ENCODE measurements around the gene CCR6. TPM values are rescaled to one million over a fixed set of nuclear protein-coding genes. Genes with fewer than 3 reads are reported as not detected.

CCR6 gene
- total RNA-seq, 1 experiment from 2014 or later, result not detected

DNA sequence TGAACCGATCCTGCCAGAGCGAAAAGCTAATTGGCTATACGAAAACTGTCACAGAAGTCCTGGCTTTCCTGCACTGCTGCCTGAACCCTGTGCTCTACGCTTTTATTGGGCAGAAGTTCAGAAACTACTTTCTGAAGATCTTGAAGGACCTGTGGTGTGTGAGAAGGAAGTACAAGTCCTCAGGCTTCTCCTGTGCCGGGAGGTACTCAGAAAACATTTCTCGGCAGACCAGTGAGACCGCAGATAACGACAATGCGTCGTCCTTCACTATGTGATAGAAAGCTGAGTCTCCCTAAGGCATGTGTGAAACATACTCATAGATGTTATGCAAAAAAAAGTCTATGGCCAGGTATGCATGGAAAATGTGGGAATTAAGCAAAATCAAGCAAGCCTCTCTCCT lies 14.2 kb downstream of the CCR6 start:
- Histone ChIP-seq H3K4me3 (no peak overlapping the region), H3K27me3 (no peaks in the 10 kb centered on the region), H3K36me3 (no peaks in the 10 kb centered on the region), H3K9me3 (replicated peaks) (no peaks in the 10 kb centered on the region), H3K4me1 (peaks cover 29% of the 10 kb centered on the region), H3K27ac (no peak overlapping the region)
- DNase-seq, result no peak

DNA sequence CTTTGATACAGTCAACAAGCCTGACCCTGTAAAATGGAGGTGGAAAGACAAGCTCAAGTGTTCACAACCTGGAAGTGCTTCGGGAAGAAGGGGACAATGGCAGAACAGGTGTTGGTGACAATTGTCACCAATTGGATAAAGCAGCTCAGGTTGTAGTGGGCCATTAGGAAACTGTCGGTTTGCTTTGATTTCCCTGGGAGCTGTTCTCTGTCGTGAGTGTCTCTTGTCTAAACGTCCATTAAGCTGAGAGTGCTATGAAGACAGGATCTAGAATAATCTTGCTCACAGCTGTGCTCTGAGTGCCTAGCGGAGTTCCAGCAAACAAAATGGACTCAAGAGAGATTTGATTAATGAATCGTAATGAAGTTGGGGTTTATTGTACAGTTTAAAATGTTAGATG lies 15.0 kb downstream of the CCR6 start:
- Histone ChIP-seq H3K27ac (no peak overlapping the region), H3K4me1 (peaks cover 34% of the 10 kb centered on the region), H3K9me3 (replicated peaks) (no peaks in the 10 kb centered on the region), H3K4me3 (no peak overlapping the region), H3K27me3 (no peaks in the 10 kb centered on the region), H3K36me3 (no peaks in the 10 kb centered on the region)
- DNase-seq, result no peak

DNA sequence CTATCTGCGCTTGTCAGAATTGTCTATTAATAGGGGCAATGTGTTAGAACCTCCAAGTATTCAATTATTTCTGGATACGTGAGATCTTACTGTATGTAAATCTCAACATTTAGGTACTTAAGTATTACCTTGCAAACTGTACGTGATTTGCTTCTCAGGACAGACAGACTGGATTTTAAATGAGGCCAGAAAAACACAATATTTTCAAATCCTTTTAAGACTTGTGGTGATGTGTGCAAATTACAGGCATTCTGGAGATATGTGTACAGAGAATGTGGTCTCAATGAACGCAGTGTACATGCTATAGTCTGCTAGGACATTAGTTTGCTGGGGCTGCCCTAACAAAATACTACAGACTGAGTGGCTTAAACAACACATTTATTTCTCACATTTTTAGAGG lies 16.9 kb downstream of the CCR6 start:
- H3K27ac ChIP-seq, result peak overlapping the region; percentile 97
- peak overlapping the region; percentile 39 for H3K4me3 ChIP-seq
- H3K4me1 ChIP-seq, result peaks cover 34% of the 10 kb centered on the region
- DNase-seq, result peak in 1 of 2 experiments; percentile 47
- H3K9me3 ChIP-seq (replicated peaks), result no peaks in the 10 kb centered on the region
- H3K36me3 ChIP-seq, result no peaks in the 10 kb centered on the region
- no peaks in the 10 kb centered on the region for H3K27me3 ChIP-seq

DNA sequence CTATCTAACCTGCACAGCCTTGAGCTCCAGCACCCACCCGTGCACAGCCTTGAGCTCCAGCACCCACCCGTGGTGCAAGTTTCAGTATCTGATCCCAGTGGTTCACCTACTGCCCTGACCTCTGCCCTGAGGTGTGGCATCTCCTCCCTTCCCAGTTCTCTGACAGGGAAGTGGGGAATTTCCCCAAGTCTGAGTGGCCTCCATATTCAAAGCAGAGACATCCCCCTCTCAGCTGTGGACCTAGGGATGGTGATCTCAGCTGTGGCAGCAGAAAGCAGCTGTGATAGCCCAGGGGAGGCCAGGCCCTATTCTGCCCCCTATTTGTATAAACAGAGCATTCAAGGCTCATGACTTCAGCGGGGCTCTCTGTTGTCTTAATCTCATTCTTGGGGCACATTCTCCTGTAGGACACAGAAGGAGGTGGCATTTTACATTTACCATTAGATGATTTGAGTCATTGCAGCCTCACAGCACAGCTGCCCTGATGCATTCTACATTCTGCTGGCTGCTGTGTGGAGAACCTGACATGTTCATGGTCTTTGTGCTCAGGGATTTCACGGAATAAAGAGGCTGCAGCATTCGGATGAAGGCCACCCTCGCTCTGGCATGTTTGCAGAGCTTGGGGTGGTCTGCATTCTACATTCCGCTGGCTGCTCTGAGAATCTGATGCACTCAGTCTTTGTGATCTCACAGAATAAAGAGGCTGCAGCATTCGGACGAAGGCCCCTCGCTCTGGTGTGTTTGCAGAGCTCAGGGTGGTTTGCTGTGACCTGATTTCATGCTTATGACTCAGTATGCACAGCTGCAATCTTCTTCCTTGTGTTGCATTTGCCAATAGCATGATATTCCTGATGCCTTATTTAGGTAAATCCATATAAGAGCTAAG lies 17.9 kb downstream of the CCR6 start:
- H3K9me3 ChIP-seq (replicated peaks), result no peaks in the 10 kb centered on the region
- DNase-seq, result peak; percentile 88 to 92
- peaks cover 34% of the 10 kb centered on the region for H3K4me1 ChIP-seq
- H3K36me3 ChIP-seq, result no peaks in the 10 kb centered on the region
- H3K27ac ChIP-seq, result peak overlapping the region; percentile 97
- H3K4me3 ChIP-seq, result peak overlapping the region; percentile 39
- H3K27me3 ChIP-seq, result no peaks in the 10 kb centered on the region

DNA sequence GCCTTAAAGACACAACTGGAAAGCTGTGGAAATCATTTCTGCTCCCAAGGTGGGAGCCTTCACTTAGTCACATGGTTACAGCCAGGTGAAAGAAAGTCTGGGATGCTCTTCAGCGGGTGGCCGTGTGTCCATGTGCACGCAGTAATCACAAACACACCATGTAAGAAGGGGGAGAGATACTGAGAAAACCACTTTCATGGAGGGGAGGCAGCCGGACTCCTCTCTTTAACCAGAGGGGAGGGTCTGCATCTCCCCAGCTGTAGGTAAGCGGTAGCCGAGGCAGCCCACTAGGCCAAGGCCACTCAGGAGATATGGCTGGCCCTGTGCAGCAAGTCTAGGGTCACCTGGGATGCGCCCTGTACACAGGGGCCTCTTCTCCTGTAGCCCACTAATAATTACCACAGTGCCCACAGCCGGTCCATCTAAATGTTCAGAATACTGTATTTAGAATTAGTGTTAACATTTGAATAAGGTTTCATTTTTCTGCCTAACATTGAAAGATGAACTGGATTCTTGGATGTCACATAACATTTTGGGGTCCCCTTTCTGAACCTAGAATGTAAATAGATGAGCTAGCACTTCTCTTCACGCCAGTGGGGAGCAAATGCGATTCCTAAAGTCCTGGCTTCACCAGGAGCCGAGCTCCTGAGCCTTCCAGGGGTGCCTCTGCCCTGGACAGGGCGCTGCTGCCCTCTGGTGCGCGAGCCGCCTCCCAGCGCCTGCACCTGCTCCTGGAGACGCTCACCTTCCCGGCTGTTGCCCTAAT lies 19.0 kb downstream of the CCR6 start:
- Histone ChIP-seq H3K4me3 (peak overlapping the region; percentile 8), H3K27me3 (no peaks in the 10 kb centered on the region), H3K36me3 (no peaks in the 10 kb centered on the region), H3K27ac (peak overlapping the region; percentile 97), H3K9me3 (replicated peaks) (no peaks in the 10 kb centered on the region), H3K4me1 (peaks cover 39% of the 10 kb centered on the region)
- peak; percentile 73 to 83 for DNase-seq

DNA sequence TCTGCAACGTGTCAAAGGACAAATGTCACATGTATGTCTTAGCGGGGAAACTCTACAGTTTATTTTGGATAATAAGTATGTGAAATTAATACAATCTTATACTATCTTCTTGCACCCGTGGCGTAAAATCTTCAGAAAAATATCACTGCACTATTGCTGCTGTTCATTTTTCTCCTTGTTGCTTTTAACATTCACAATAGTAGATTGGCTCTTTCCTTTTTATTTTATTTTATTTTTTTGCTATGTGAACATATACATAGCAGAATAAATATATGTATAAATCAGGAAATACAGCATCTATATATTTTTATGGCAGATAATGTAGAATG lies 19.5 kb downstream of the CCR6 start:
- Histone ChIP-seq H3K4me1 (peaks cover 45% of the 10 kb centered on the region), H3K4me3 (no peak overlapping the region), H3K36me3 (no peaks in the 10 kb centered on the region), H3K27ac (no peak overlapping the region; the same call in 1 of the 2 replicates), H3K27me3 (no peaks in the 10 kb centered on the region), H3K9me3 (replicated peaks) (no peaks in the 10 kb centered on the region)
- DNase-seq, result no peak

DNA sequence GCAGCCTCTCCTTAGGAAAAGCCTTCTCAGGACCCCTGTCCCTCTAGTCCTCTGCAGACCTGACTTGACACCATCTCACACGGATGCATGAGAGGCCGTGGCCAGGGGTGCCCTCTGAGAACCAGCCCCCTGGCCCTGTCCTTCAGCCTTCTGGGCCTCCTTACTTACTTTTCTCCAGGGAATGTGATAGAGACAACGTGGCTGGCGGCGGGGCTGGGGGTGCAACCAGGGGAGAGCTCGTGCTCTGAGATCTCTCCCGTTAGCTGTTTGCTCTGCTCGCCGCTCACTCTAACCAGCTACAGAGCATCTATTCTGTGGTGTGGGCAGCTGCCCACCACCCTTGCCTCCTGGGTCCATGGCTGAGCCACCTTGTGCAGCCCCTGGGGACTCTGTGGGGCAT lies 20.1 kb downstream of the CCR6 start:
- peaks cover 48% of the 10 kb centered on the region for H3K4me1 ChIP-seq
- H3K9me3 ChIP-seq (replicated peaks), result no peaks in the 10 kb centered on the region
- no peak for DNase-seq
- no peak overlapping the region for H3K4me3 ChIP-seq
- no peaks in the 10 kb centered on the region; the same call in 1 of the 2 replicates for H3K27me3 ChIP-seq
- no peaks in the 10 kb centered on the region for H3K36me3 ChIP-seq
- no peak overlapping the region for H3K27ac ChIP-seq

DNA sequence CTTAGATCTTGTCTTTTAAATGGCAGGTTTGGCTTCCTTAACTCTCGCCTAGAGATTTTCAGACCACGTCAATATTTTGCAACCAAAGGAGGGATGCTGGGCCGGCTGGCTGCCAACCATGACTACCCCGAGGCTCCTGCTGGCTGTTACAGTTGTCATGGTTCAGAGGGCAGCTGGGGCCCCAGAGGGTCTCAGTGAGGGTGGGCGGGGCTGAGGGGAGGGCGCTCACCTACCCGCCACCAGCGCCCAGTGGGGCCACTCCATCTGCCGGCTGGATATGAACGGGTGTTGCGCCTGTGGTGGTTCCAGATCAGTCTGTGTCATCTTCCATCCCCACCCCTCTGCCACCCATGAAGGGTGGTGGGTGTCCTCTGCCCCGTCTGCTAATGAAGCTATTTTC lies 22.6 kb downstream of the CCR6 start:
- no peaks in the 10 kb centered on the region for H3K36me3 ChIP-seq
- H3K4me1 ChIP-seq, result peaks cover 31% of the 10 kb centered on the region
- H3K27me3 ChIP-seq, result no peaks in the 10 kb centered on the region; the same call in 1 of the 2 replicates
- no peak overlapping the region for H3K4me3 ChIP-seq
- no peaks in the 10 kb centered on the region for H3K9me3 ChIP-seq (replicated peaks)
- no peak overlapping the region for H3K27ac ChIP-seq
- peak; percentile 24 to 40 for DNase-seq

DNA sequence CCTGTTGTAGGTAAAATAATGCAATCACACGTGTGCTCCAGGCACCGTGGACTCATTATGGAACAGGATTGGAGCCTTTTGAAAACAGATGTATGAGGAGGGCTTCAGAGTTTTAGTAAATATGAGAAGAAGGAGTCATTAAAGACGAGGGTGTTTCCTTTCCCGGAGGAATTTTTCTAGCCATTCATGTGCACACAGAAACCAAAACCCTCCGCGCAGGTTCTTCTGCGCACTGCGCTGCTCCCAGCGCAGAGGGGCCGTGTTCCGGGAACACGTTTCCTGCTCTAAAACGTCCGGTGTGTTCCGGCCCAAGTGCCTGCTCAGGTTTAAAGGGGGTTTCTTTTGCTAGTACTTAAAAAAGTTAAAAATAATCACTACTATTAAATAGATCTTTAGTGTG lies 23.2 kb downstream of the CCR6 start:
- DNase-seq, result peak in 1 of 2 experiments; percentile 20
- no peaks in the 10 kb centered on the region for H3K9me3 ChIP-seq (replicated peaks)
- no peaks in the 10 kb centered on the region for H3K36me3 ChIP-seq
- H3K27ac ChIP-seq, result no peak overlapping the region
- H3K4me3 ChIP-seq, result peak overlapping the region; percentile 13; the same call in 1 of the 2 replicates
- H3K27me3 ChIP-seq, result no peaks in the 10 kb centered on the region; the same call in 1 of the 2 replicates
- peaks cover 27% of the 10 kb centered on the region for H3K4me1 ChIP-seq

DNA sequence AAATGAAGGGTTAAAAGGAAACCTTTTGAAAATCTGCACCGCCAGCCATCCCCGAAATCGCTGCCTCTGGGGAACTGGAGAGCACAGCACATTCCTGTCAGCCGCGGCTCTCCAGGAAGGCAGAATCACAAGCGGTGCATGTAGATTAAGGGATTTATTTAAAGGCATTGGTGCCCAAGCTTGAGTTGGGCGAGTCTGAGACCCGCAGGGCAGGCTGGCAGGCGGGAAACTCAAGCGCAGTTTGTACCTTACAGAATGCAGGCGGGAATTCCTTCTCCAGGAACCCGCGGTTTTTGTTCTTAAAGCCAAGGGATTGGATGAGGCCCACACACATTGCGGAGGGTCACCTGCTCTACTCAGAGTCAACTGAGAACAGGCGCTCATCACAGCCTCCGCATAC lies 24.1 kb downstream of the CCR6 start:
- peak overlapping the region; percentile 13; the same call in 1 of the 2 replicates for H3K4me3 ChIP-seq
- H3K9me3 ChIP-seq (replicated peaks), result no peaks in the 10 kb centered on the region
- H3K27me3 ChIP-seq, result no peaks in the 10 kb centered on the region; the same call in 1 of the 2 replicates
- H3K27ac ChIP-seq, result no peak overlapping the region
- peak; percentile 48 to 54 for DNase-seq
- H3K36me3 ChIP-seq, result no peaks in the 10 kb centered on the region
- peaks cover 19% of the 10 kb centered on the region for H3K4me1 ChIP-seq

DNA sequence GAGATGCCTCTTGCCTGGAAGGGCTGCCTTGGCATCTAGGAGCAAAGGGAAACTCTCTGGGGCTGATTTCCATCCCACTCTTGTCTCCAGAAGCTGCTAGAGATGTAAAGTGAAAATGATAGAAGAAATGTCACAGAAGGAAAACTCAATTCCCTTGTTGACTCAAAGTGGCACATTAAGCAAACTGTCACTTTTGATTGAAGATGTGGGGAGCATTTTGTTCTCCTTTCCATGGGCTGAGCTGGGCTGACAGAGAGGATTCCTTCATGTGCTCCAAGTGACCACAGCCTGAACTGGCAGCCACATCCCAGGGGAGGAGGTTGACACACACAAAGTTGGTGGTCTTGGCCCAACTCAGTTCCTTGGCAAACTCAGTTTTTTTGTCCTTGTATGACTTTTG lies 25.1 kb downstream of the CCR6 start:
- H3K4me1 ChIP-seq, result peaks cover 14% of the 10 kb centered on the region
- H3K9me3 ChIP-seq (replicated peaks), result no peaks in the 10 kb centered on the region
- no peaks in the 10 kb centered on the region for H3K36me3 ChIP-seq
- no peak overlapping the region for H3K4me3 ChIP-seq
- no peak for DNase-seq
- H3K27ac ChIP-seq, result no peak overlapping the region
- H3K27me3 ChIP-seq, result no peaks in the 10 kb centered on the region; the same call in 1 of the 2 replicates

DNA sequence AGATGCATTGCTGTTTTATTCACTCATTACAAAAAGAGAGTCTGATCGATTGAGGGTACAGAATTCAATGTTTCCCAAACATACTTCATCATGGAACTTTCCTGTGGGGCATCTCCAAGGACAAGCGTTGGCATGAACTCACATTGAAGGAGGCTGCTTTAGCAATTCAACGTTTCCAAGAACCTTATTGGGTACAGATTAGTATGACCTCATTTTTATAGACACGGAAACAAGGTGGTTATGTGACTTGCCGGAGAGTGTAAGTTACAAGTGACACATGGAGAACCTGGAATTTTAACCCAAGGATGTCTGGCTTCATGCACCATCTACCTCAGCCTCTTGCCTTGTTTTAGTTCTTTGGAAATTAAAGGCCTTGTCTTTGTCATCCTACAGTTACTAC lies 26.1 kb downstream of the CCR6 start:
- Histone ChIP-seq H3K36me3 (no peaks in the 10 kb centered on the region), H3K4me1 (peaks cover 14% of the 10 kb centered on the region), H3K9me3 (replicated peaks) (no peaks in the 10 kb centered on the region), H3K4me3 (no peak overlapping the region), H3K27ac (no peak overlapping the region), H3K27me3 (no peaks in the 10 kb centered on the region; the same call in 1 of the 2 replicates)
- DNase-seq, result no peak

DNA sequence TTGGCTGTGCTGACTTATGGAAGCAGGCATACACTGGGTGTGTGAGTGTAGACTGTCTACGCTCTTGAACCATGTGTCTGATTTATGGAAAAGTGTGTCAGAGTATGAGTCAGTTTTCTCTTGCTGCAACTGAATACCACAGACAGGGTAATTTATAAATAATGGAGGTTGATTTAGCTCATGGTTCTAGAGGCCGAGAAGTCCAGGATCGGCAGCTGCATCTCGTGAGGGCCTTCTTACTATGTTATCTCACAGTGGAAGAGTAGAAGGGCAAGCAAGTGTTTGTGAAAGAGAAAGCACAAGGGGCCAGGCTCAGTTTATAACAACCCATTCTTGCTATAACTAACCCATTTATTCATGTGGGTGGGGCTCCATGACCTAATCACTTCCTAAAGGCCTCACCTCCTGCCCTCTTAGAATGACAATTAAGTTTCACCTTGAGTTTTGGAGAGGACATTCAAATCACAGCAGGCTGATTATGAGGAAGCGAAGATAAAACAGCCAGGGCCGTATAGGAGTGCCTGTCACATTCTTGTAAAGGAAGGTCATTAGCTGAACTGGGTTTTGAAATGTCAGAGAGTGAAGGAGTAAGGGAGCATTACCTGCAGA lies 28.1 kb downstream of the CCR6 start:
- no peak for DNase-seq
- Histone ChIP-seq H3K9me3 (replicated peaks) (no peaks in the 10 kb centered on the region), H3K4me1 (peaks cover 14% of the 10 kb centered on the region), H3K27me3 (no peaks in the 10 kb centered on the region; the same call in 1 of the 2 replicates), H3K4me3 (no peak overlapping the region), H3K27ac (no peak overlapping the region), H3K36me3 (no peaks in the 10 kb centered on the region)

DNA sequence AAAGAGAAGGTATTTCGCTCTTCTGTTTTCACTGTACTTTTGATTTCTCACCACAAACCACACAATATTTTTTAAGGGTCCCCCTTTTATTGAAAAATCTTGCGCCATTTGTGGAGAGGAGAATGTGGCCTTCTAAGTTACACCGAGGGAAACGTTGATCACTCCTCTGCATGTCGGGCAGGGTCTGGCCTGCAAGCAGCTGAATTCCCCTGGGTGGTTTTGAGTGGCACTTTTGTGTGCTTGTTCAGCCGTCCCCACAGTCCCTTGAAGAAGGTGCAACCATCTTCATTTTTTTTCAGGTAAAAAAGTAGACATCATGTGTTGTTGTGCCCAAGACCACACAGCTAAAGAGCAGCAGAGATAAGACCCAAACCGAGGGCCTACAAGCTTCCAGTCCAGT lies 28.8 kb downstream of the CCR6 start:
- Histone ChIP-seq H3K4me3 (no peak overlapping the region), H3K9me3 (replicated peaks) (no peaks in the 10 kb centered on the region), H3K4me1 (peaks cover 10% of the 10 kb centered on the region), H3K27ac (no peak overlapping the region), H3K27me3 (peaks cover 3% of the 10 kb centered on the region; the same call in 1 of the 2 replicates), H3K36me3 (no peaks in the 10 kb centered on the region)
- no peak for DNase-seq

DNA sequence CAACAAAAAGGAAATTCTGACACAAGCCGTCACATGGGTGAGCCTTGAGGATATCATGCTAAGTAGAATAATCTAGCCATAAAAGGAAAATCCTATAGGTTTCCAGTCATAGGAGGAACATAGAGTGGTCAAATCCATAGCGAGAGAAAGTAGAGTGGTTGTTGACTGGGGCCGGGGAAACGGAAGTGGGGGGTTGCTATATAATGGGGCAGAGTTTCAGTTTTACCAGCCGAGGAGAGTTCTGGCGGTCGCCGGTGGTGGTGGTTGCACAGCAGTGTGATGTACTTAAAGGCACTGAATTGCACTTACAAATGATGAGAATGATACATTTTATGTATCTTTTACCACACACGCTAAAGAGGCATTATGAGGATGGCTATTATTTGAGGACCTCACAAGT lies 30.0 kb downstream of the CCR6 start:
- no peak for DNase-seq
- Histone ChIP-seq H3K27me3 (peaks cover 5% of the 10 kb centered on the region; the same call in 1 of the 2 replicates), H3K36me3 (no peaks in the 10 kb centered on the region), H3K4me1 (peaks cover under 1% of the 10 kb centered on the region; the same call in 1 of the 2 replicates), H3K27ac (no peak overlapping the region), H3K9me3 (replicated peaks) (no peaks in the 10 kb centered on the region), H3K4me3 (no peak overlapping the region)

All from SJCRH30 (cell line).